PC-9 (cell line): ENCODE results near the gene ALG1. TPM values are rescaled to one million over a fixed set of nuclear protein-coding genes. Genes with fewer than 3 reads are reported as not detected.
A peak's percentile ranks its signal among the peaks of the same experiment; 100 is the strongest.

ENCODE experiments used
- BruUV-seq: library from RNA; stranded (reverse); fragments of 400-500 nt; replicated peaks from 2 replicates; lab custom pipeline; 2021; lab: Mats Ljungman, UMichigan
- CTCF ChIA-PET: fragments of 300-600 bp; sonication (Branson Sonifier 250); formaldehyde crosslinking; loops from one replicate; lab custom pipeline; 2022; ENCODE audit warnings: antibody characterized with exemption; lab: Charles Lee
- POLR2A ChIA-PET: fragments of 300-600 bp; sonication (Branson Sonifier 250); formaldehyde crosslinking; loops from one replicate; lab custom pipeline; 2022; ENCODE audit warnings: antibody characterized with exemption; ENCODE audit not compliant: unreplicated experiment; lab: Charles Lee
- DNase-seq, 2 experiments: peaks; one replicate each; pipeline versions ENCODE4 v3.0.0 to v3.0.0-alpha.2; 2015 to 2022; ENCODE audit warnings: mixed read lengths in 1 of 2
- H2AFZ ChIP-seq: fragments of 200-600 bp; sonication (generic); 2 replicates; pipeline ENCODE4 v1.8.1; 2017; ENCODE audit warnings: antibody characterized with exemption
- H3F3A ChIP-seq: fragments of 200-600 bp; sonication (generic); 2 replicates; pipeline ENCODE4 v1.8.1; 2017; ENCODE audit warnings: antibody characterized with exemption, mild to moderate bottlenecking, low read depth; ENCODE audit not compliant: insufficient read depth
- H3K27ac ChIP-seq: fragments of 200-600 bp; sonication (generic); 2 replicates; pipeline ENCODE4 v1.6.1; 2016; ENCODE audit warnings: mixed run types
- H3K27me3 ChIP-seq: fragments of 200-600 bp; sonication (generic); 2 replicates; pipeline ENCODE4 v1.6.1; 2016; ENCODE audit warnings: low read depth, mixed run types; ENCODE audit not compliant: insufficient read depth
- H3K36me3 ChIP-seq: fragments of 200-600 bp; sonication (generic); 2 replicates; pipeline ENCODE4 v1.6.1; 2016; ENCODE audit warnings: low read depth, mixed run types
- H3K4me1 ChIP-seq: fragments of 200-600 bp; sonication (generic); replicated peaks from 2 replicates; pipeline ENCODE4 v1.6.1; 2016; ENCODE audit warnings: mixed run types; ENCODE audit not compliant: insufficient read depth
- H3K4me2 ChIP-seq: fragments of 200-600 bp; sonication (generic); 2 replicates; pipeline ENCODE4 v1.6.1; 2017; ENCODE audit warnings: mixed run types
- H3K4me3 ChIP-seq: fragments of 200-600 bp; sonication (generic); 2 replicates; pipeline ENCODE4 v1.6.1; 2016; ENCODE audit warnings: mixed run types
- H3K79me2 ChIP-seq: fragments of 200-600 bp; sonication (generic); 2 replicates; pipeline ENCODE4 v1.6.1; 2017; ENCODE audit warnings: low read depth, mixed run types
- H3K9me2 ChIP-seq: fragments of 200-600 bp; sonication (generic); 2 replicates; pipeline ENCODE4 v1.8.1; 2017; ENCODE audit warnings: mild to moderate bottlenecking; ENCODE audit not compliant: insufficient read depth
- H3K9me3 ChIP-seq: fragments of 200-600 bp; sonication (generic); 2 replicates; pipeline ENCODE4 v1.8.1; 2016; ENCODE audit warnings: low read depth; ENCODE audit not compliant: insufficient read depth
- H4K20me1 ChIP-seq: fragments of 200-600 bp; sonication (generic); 2 replicates; pipeline ENCODE4 v1.8.1; 2017; ENCODE audit not compliant: insufficient read depth
- CTCF ChIP-seq: fragments of 200-600 bp; sonication (generic); conservative IDR thresholded peaks from 2 replicates; pipeline ENCODE4 v1.6.1; 2017; ENCODE audit warnings: mixed run types, antibody characterized with exemption, mild to moderate bottlenecking, moderate library complexity
- EZH2 ChIP-seq: fragments of 200-600 bp; sonication (generic); IDR thresholded peaks from 2 replicates; pipeline ENCODE4 v1.8.0; 2017; ENCODE audit warnings: antibody characterized with exemption, low read depth
- intact Hi-C: fragments of 100-400 bp; cut with micrococcal nuclease; formaldehyde crosslinking; loops from one replicate; pipeline ENCODE4 v1.10.0; 2022; ENCODE audit not compliant: unreplicated experiment
- total RNA-seq: library from RNA; stranded (reverse); gene quantifications from 2 replicates; pipeline ENCODE4 v1.2.3, GENCODE V29; 2021

The ALG1 gene
- total RNA-seq, 1 experiment from 2014 or later = 37.3 TPM

DNA sequence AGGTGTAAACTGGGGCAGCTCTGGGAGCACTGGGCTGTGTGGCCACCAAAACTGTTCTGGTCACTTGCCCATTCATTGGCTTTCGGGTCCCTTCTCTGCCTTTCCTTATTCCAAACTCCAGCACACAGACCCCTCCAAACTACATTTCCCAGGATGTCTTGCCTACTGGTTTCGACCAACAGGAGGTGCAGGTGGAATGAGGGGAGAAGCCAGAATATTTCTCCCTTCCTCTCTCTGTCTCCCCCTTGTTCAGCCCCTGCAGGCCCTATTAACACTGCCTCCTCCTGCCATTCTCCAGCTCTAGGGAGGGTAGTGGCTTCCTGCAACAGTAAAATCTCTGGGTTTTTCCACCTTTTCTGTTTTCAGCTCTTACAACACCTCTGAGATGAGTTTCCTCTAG is 24.7 kb upstream of the ALG1 start:
- Histone ChIP-seq H3K9me3 (no peaks in the 10 kb centered on the region), H3K36me3 (no peaks in the 10 kb centered on the region), H3K27ac (no peak overlapping the region), H3K4me2 (no peak overlapping the region), H3F3A (peaks cover 8% of the 10 kb centered on the region; the same call in 1 of the 2 replicates), H3K4me3 (no peak overlapping the region), H3K79me2 (no peaks in the 10 kb centered on the region), H3K27me3 (peaks cover 48% of the 10 kb centered on the region), H3K9me2 (no peaks in the 10 kb centered on the region), H3K4me1 (peaks cover 5% of the 10 kb centered on the region), H4K20me1 (no peaks in the 10 kb centered on the region), H2AFZ (no peak overlapping the region)
- BruUV-seq = no TSS peak
- no peak for DNase-seq
- TF ChIP-seq CTCF (no peak), EZH2 (no peak)
- intact Hi-C loops = no loop called here
- POLR2A ChIA-PET = no interaction called here
- CTCF ChIA-PET = no interaction called here

GRCh38 chr16:5054876-5055865 is 16.5 kb upstream of the ALG1 start:
- no peaks in the 10 kb centered on the region for H3F3A ChIP-seq
- BruUV-seq = no TSS peak
- CTCF ChIA-PET = no interaction called here
- no peak overlapping the region for H2AFZ ChIP-seq
- no peaks in the 10 kb centered on the region for H3K36me3 ChIP-seq
- H3K4me1 ChIP-seq = no peaks in the 10 kb centered on the region
- intact Hi-C loops = no loop called here
- no peak overlapping the region for H3K27ac ChIP-seq
- H3K9me2 ChIP-seq = no peaks in the 10 kb centered on the region
- DNase-seq = no peak
- no peak overlapping the region for H3K4me3 ChIP-seq
- H3K4me2 ChIP-seq = no peak overlapping the region
- no peaks in the 10 kb centered on the region for H3K79me2 ChIP-seq
- POLR2A ChIA-PET = no interaction called here
- H3K27me3 ChIP-seq = peaks cover 48% of the 10 kb centered on the region
- H4K20me1 ChIP-seq = no peaks in the 10 kb centered on the region
- no peak for TF ChIP-seq CTCF
- TF ChIP-seq EZH2 = no peak
- H3K9me3 ChIP-seq = no peaks in the 10 kb centered on the region

DNA sequence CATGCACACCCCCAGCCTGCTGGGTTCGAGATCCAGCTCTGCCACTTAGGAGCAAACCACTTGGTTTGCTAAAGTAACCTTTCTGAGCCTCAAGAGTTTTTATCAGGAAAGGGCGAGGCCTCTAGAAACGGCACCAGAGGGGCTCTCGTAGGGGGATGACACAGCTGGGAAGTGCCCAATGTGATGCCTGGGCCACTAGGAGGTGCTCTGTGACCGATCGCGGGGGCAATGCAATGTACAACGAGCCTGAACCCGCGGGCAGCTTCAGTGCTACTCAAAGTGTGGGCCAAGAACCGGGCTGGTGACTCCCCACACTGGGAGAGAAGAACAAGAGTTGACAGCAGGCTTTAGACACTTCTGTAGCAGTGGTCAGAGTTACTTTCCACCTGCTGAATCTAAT is 15.3 kb upstream of the ALG1 start:
- no peaks in the 10 kb centered on the region for H3F3A ChIP-seq
- H3K36me3 ChIP-seq = no peaks in the 10 kb centered on the region
- no peak overlapping the region for H2AFZ ChIP-seq
- H3K4me2 ChIP-seq = no peak overlapping the region
- no peak for DNase-seq
- no peaks in the 10 kb centered on the region for H3K9me2 ChIP-seq
- TF ChIP-seq CTCF (0 out of 2 replicates have a peak, but pooled peaks have one; percentile 40), EZH2 (no peak)
- intact Hi-C loops = no loop called here
- H3K27ac ChIP-seq = no peak overlapping the region
- CTCF ChIA-PET = interaction anchor here (0.6 kb wide), 1 partner anchor 424 kb away, joined by 3 read pairs; no protein-coding TSS in a partner anchor
- POLR2A ChIA-PET = no interaction called here
- H4K20me1 ChIP-seq = no peaks in the 10 kb centered on the region
- H3K4me1 ChIP-seq = no peaks in the 10 kb centered on the region
- H3K27me3 ChIP-seq = peaks cover 36% of the 10 kb centered on the region
- H3K9me3 ChIP-seq = no peaks in the 10 kb centered on the region
- no peak overlapping the region for H3K4me3 ChIP-seq
- no peaks in the 10 kb centered on the region for H3K79me2 ChIP-seq
- no TSS peak for BruUV-seq
